CD4-positive, alpha-beta T cell treated with Interleukin-17A for 4 hours (primary cell): ENCODE measurements around the gene ACOX2.

ENCODE experiments used
- DNase-seq: peaks from one replicate; pipeline ENCODE4 v3.0.0-alpha.2; 2020; ENCODE audit warnings: mixed read lengths

The ACOX2 gene

DNA sequence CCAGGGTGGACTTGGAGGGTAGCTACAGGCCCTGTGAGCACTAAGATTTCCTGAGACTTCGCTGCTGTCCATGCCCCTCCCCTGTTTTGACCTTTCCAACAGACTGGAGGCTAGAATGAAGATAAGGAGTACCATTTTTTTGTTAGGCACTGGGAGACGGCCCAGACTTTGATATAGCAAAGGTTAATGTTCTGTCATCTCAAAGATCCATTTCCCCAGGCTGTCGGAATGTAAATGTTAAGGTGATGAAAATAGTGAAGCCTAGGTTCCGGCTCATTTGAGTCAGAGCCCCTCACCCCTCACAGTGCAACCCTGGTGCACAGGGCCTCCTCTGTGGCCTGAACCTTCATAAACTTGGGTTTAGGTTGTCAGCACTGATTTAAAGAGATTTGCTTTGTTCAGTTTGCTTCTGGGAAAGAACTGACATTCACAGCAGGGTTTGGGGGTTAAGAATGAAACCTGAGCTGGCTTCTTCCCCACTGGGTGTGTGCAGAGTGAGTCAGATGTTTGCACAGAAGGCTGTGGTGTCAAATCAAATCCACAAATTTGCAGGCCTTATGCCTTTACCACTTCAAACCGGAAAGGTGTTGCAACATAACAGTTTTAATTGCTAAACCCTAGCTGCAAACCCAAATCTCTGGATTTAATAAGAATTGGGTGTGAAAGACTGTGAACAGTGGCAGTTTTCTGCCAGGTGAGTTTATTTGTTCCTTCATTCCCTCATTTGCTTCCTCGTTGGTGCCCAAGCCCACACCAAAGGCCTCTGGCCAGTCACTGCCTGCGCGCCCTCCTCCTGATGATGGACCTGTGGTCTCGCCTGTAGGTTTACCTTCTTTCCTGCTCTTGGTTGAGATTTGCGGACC is 65.7 kb downstream of the ACOX2 start:
- peak; percentile 58 for DNase-seq

DNA sequence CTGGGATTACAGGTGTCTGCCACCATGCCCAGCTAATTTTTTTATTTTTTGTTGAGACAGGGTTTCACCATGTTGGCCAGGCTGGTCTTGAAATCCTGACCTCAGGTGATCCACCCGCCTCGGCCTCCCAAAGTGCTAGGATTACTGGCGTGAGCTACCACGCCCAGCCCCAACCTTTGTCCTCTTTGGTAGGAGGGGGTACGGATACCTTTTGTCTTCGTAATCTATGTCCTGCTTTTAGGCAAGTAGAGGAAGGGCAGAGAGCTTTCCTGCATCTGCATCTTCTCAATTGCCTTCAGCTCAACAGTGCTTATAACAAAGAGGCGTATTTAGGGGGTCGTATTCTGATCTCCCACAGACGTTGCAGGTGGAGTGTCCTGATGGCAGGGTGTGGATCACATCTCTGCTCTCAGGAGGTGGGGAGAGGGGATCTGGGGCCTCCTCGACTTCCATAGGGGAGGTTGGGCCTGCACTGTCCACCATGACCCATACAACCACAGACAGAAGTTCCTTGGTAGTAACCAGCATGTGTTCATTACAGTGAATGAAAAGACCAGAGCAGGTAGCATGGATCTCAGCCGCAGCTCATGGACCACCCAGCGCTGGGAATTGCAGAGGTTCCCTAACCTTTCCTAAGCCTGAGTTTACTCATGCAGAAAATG is 66.5 kb downstream of the ACOX2 start:
- no peak for DNase-seq

DNA sequence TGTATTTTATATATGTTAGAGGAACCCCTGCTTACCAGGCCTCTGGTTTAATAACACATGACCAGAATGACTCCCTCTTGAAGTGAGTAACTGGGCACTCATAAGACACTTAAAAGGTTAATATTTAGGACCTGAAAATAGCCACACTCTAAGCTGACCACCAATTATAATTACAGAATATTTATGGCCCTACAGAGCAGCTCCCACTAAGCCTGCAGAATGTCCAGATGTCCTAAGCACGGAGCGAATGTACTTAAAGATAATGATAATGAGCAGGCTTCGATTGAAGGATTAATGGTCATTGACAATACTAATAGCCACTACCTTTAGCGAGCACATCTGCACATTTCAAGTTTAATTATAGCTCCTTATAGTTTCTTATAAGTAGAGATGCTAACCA is 67.9 kb downstream of the ACOX2 start:
- DNase-seq = no peak

DNA sequence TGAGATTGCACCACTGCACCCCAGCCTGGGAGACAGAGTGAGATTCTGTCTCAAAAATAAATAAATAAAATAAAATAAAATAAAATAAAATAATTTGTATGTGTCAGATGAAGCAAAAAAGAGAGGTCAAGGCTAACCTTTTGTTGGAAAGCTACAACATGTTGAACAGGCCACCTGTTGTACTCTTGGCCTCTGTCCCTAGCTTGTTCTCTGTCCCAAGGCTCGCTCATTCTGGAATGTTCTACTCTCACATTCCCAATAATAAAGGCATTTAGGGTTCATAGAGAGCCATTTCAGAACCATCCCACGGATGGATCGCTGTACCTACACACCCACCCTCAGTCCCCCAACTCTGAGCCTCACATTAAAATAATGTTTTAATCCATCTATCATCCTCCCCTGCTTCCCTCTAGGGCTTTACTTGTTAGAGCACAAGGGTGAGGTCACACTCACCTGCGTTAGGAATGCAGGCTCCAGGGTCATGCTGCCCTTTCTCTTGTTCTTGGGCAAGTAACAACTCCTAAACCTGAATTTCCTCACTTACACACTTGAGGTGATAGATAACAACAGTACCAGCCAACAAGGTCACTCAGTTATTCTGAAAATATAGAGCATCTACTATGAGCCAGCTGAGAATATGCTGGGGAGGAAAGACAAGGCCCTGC is 70.0 kb downstream of the ACOX2 start:
- no peak for DNase-seq

DNA sequence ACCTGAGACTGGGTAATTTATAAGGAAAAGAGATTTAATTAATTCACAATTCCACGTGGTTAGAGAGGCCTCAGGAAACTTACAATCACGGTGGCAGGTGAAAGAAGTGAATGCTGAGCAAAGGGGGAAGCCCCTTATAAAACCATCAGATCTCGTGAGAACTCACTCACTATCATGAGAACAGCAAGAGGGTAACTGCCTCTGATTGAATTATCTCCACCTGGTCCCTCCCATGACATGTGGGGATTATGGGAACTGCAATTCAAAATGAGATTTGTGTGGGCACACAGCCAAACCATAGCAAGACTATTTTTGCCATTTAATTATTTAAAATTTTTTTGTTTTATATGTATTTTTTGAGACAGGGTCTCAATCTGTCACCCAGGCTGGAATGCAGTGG is 72.1 kb downstream of the ACOX2 start:
- no peak for DNase-seq

DNA sequence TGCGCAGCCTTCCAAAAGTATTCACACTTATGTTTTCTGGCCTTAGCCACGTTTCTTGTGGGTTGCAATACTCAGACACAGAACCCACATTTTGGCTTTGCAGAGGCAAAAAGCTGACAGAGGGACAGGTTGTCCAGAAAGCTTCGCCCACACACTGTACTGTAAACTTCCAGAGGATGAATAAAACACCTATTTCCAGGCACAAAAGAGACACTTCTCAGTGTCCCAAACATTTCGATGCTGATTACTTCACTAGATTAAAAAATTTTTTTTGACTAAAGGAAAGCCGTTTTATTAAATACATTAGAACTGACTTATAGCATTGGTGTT is 73.1 kb downstream of the ACOX2 start:
- no peak for DNase-seq

DNA sequence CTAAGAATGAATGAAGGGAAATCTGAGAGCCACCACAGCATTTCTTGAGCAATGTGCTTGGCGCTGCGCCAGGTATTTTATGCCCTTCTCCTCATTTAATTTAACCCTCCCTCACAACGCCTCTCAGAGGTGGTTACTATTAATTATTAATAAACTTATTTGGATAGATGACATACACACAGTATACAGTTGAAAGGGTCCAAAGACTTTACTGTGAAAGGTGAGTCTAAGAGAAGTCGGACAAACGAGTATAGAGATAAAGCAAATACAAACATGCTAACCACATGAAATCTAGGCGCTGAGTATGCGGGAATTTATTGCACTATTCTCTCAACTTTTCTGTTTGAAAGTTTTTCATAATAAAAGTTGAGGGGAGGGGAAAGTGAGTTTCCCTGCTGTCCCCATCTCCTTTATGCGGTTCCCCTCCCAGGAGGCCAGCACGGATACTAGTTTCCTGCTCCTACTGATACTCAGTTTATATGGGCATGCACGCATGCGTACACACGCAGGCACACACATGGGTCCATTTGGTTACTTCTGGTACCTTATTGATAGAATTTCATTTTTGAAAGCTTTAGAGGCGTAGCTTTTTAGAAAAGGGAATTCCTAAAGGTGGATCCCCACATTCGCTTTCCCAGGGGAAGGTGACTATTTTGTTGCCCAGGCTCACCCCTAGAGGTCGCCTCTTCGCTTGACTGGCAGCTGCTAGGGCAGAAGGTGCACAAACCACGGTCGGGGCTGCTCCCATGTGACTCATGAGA is 73.6 kb downstream of the ACOX2 start:
- peak; percentile 82 for DNase-seq

DNA sequence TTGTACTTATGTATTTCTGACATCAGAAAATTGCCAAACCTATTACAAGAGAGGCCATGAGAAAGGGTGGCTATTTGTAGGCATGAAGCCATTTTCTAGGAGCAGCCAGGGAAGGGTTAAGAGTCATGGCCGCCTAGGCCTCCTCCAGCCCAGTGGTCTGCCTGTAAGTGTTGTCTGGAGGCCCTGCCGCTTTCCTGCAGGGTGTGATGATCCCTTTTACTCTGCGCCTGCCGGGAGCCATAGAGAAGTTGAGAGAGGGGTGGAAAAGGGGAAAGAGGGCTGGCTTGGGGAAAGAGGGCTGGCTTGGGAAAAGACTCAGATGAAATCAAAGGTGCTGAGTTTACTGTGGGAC is 74.2 kb downstream of the ACOX2 start:
- DNase-seq = no peak

DNA sequence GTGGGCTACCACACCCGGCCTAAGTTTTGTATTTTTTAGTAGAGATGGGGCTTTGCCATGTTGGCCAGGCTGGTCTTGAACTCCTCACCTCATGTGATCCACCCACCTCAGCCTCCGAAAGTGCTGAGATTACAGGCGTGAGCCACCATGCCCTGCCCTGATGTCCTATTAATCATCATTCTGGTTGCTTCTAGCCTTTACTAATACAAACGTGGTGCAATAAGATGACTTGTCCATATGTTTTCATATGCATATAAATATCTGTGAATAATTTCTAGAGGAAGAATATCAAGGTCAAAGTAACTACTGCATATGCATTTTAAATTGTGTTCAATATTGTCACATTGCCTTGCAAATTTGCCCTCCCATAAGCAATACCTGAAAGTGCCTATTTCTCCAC is 77.8 kb downstream of the ACOX2 start:
- DNase-seq = no peak
